Uterus (tissue), 4 donors: ENCODE measurements around the gene THPO. TPM values are rescaled to one million over a fixed set of nuclear protein-coding genes. Genes with fewer than 3 reads are reported as not detected.
A peak's percentile ranks its signal among the peaks of the same experiment; 100 is the strongest.

Experiments used
- DNase-seq, 2 donors: peaks; one replicate each; pipeline ENCODE4 v3.0.0-alpha.2; 2019 to 2020
- H3K27ac ChIP-seq, 2 donors: fragments of 200-600 bp; sonication (generic); 1 replicate in 1 of 2; 2 replicates in 1 of 2; pipeline ENCODE4 v1.5.1; 2016 to 2018
- H3K27me3 ChIP-seq, 2 donors: fragments of 200-600 bp; sonication (generic); one replicate each; pipeline ENCODE4 v1.5.1; 2018 to 2019; ENCODE audit warnings: control low read depth in 1 of 2
- H3K36me3 ChIP-seq, 2 donors: fragments of 200-600 bp; sonication (generic); one replicate each; pipeline ENCODE4 v1.5.1; 2019; ENCODE audit warnings: control low read depth in 1 of 2
- H3K4me1 ChIP-seq, 2 donors: fragments of 200-600 bp; sonication (generic); one replicate each; pipeline ENCODE4 v1.5.1; 2018 to 2019; ENCODE audit warnings: control low read depth in 1 of 2
- H3K4me3 ChIP-seq, 2 donors: fragments of 200-600 bp; sonication (generic); 1 replicate in 1 of 2; 2 replicates in 1 of 2; pipeline ENCODE4 v1.5.1; 2018 to 2019; ENCODE audit warnings: mild to moderate bottlenecking in 1 of 2
- H3K9me3 ChIP-seq, 2 donors: fragments of 200-600 bp; sonication (generic); one replicate each; pipeline ENCODE4 v1.5.1; 2019; ENCODE audit warnings: control low read depth in 1 of 2
- POLR2A ChIP-seq, 2 donors: fragments of 450-650 bp; IDR thresholded peaks; one replicate each; pipeline ENCODE4 v1.6.1; 2016; ENCODE audit warnings: antibody characterized with exemption in 2 of 2, mild to moderate bottlenecking in 1 of 2, moderate library complexity in 1 of 2
- intact Hi-C: fragments of 100-400 bp; cut with DNase I; formaldehyde crosslinking; loops from one replicate; pipeline ENCODE4 v1.15.1; 2023; ENCODE audit warnings: low total_unique reads
- total RNA-seq, 4 donors: library from RNA; depleted of rRNA in 3 of 4; stranded (reverse); fragments of >200 nt in 3 of 4; gene quantifications; one replicate each; pipeline versions ENCODE4 v1.1.0 to v1.2.4, GENCODE V29; 2014 to 2023
- TF ChIP-seq, protein P1 (sequence below), 4 experiments: fragments of 200-600 bp in 2 of 4; fragments of 450-650 bp in 2 of 4; sonication (generic) in 2 of 4; IDR thresholded peaks; one replicate each; pipeline ENCODE4 v1.5.1; 2016 to 2019; ENCODE audit warnings: antibody characterized with exemption in 4 of 4, mild to moderate bottlenecking in 2 of 4, moderate library complexity in 1 of 4
- donor health status: DM: yes; HTN: yes; CAD: no.

The THPO gene
- total RNA-seq, 4 donors from 2014 or later = 0.29 to 4.7 (median 0.46) TPM

GRCh38 chr3:184380627-184381260 lies 2.7 kb upstream of the THPO start:
- intact Hi-C loops = no loop called here
- TF ChIP-seq, protein P1, sequence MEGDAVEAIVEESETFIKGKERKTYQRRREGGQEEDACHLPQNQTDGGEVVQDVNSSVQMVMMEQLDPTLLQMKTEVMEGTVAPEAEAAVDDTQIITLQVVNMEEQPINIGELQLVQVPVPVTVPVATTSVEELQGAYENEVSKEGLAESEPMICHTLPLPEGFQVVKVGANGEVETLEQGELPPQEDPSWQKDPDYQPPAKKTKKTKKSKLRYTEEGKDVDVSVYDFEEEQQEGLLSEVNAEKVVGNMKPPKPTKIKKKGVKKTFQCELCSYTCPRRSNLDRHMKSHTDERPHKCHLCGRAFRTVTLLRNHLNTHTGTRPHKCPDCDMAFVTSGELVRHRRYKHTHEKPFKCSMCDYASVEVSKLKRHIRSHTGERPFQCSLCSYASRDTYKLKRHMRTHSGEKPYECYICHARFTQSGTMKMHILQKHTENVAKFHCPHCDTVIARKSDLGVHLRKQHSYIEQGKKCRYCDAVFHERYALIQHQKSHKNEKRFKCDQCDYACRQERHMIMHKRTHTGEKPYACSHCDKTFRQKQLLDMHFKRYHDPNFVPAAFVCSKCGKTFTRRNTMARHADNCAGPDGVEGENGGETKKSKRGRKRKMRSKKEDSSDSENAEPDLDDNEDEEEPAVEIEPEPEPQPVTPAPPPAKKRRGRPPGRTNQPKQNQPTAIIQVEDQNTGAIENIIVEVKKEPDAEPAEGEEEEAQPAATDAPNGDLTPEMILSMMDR (IDR thresholded peaks at IDR 0.05) = no peak
- TF ChIP-seq POLR2A (IDR thresholded peaks at IDR 0.05) = no peak
- H3K9me3 ChIP-seq = no peaks in the 10 kb centered on the region

GRCh38 chr3:184380185-184380626 lies 2.2 kb upstream of the THPO start:
- peak; percentile 83 for DNase-seq

More at GRCh38 chr3:184380627-184381260, 2.7 kb upstream of the THPO start:
- H3K4me1 ChIP-seq = peaks cover 0 to 4% of the 10 kb centered on the region in 2 donors
- peak overlapping the region; percentile 91 to 95 for H3K27ac ChIP-seq
- H3K36me3 ChIP-seq = no peaks in the 10 kb centered on the region
- DNase-seq = peak in 1 of 2 donors; percentile 47
- no peaks in the 10 kb centered on the region for H3K27me3 ChIP-seq
- peak overlapping the region; percentile 28 to 67 for H3K4me3 ChIP-seq

GRCh38 chr3:184379358-184380184 lies 1.6 kb upstream of the THPO start, which contains the start of gene CHRD:
CHRD (plus strand) TSS chr3:184380054; CDS start chr3:184380319, 265 bp downstream.
- TF ChIP-seq, protein P1 (IDR thresholded peaks at IDR 0.05) = no peak
- no peak for TF ChIP-seq POLR2A (IDR thresholded peaks at IDR 0.05)
- Histone ChIP-seq H3K27me3 (no peaks in the 10 kb centered on the region), H3K9me3 (no peaks in the 10 kb centered on the region), H3K36me3 (no peaks in the 10 kb centered on the region), H3K27ac (peak within 1 kb of the TSS; percentile 91 to 95), H3K4me1 (peaks cover 0 to 4% of the 10 kb centered on the region in 2 donors), H3K4me3 (peak within 1 kb of the TSS; percentile 36 to 67)
- intact Hi-C loops = loop anchor here (10.0 kb wide), 2 partner anchors 135 to 165 kb away; no protein-coding TSS in a partner anchor
- peak; percentile 67 to 74 for DNase-seq

More at GRCh38 chr3:184380185-184380626, 2.2 kb upstream of the THPO start:
- peaks cover 0 to 4% of the 10 kb centered on the region in 2 donors for H3K4me1 ChIP-seq
- H3K9me3 ChIP-seq = no peaks in the 10 kb centered on the region
- TF ChIP-seq, protein P1 (IDR thresholded peaks at IDR 0.05) = peak in 1 of 4 experiments; percentile 12
- no peak for TF ChIP-seq POLR2A (IDR thresholded peaks at IDR 0.05)
- peak overlapping the region; percentile 28 to 67 for H3K4me3 ChIP-seq
- no peaks in the 10 kb centered on the region for H3K27me3 ChIP-seq
- peak overlapping the region; percentile 91 to 95 for H3K27ac ChIP-seq
- intact Hi-C loops = no loop called here
- H3K36me3 ChIP-seq = no peaks in the 10 kb centered on the region

- DNase-seq = peak; percentile 54 to 60
- no peaks in the 10 kb centered on the region for H3K27me3 ChIP-seq
- H3K36me3 ChIP-seq = no peaks in the 10 kb centered on the region
- peaks cover 0 to 4% of the 10 kb centered on the region in 2 donors for H3K4me1 ChIP-seq
- intact Hi-C loops = loop anchor here (10.0 kb wide), 2 partner anchors 136 to 166 kb away; no protein-coding TSS in a partner anchor
- H3K4me3 ChIP-seq = peak overlapping the region; percentile 36 to 67
- peak overlapping the region; percentile 91 to 95 for H3K27ac ChIP-seq
- no peak for TF ChIP-seq POLR2A (IDR thresholded peaks at IDR 0.05)
- TF ChIP-seq, protein P1 (IDR thresholded peaks at IDR 0.05) = no peak
- no peaks in the 10 kb centered on the region for H3K9me3 ChIP-seq
Measured at GRCh38 chr3:184378651-184379357, 797 bp upstream of the THPO start.
